ENCODE measurements around the gene ZFAND4. TPM values are rescaled to one million over a fixed set of nuclear protein-coding genes. Genes with fewer than 3 reads are reported as not detected.

ZFAND4 gene
- total and polyA plus RNA-seq, 12 donors: 3.2 to 12.5 (median 10.3) TPM

DNA sequence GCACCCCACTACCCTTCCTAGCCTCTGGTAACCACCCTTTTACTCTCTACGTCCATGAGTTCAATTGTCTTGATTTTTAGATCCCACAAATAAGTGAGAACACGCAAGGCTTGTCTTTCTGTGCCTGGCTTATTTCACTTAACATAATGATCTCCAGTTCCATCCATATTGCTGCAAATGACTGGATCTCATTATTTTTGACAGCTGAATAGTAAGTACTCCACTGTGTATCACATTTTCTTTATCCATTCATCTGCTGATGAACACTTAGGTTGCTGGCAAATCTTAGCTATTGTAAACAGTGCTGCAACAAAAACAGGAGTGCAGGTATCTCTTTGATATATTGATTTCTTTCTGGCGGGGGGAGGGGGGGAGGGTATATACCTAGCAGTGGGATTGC lies 106.2 kb downstream of the ZFAND4 start:
- Histone ChIP-seq H3K36me3 (no peaks in the 10 kb centered on the region), H3K27me3 (no peaks in the 10 kb centered on the region), H3K27ac (no peak overlapping the region), H3K9me3 (peaks cover 0 to 10% (median 0%) of the 10 kb centered on the region in 11 donors), H3K4me1 (no peaks in the 10 kb centered on the region), H3K4me3 (no peak overlapping the region)
- DNase-seq (no peak), ATAC-seq (no peak)
- 89 to 95% methylated on average over 3 of the region's 3 CpGs for WGBS, 2 donors
- TF ChIP-seq, protein P1, sequence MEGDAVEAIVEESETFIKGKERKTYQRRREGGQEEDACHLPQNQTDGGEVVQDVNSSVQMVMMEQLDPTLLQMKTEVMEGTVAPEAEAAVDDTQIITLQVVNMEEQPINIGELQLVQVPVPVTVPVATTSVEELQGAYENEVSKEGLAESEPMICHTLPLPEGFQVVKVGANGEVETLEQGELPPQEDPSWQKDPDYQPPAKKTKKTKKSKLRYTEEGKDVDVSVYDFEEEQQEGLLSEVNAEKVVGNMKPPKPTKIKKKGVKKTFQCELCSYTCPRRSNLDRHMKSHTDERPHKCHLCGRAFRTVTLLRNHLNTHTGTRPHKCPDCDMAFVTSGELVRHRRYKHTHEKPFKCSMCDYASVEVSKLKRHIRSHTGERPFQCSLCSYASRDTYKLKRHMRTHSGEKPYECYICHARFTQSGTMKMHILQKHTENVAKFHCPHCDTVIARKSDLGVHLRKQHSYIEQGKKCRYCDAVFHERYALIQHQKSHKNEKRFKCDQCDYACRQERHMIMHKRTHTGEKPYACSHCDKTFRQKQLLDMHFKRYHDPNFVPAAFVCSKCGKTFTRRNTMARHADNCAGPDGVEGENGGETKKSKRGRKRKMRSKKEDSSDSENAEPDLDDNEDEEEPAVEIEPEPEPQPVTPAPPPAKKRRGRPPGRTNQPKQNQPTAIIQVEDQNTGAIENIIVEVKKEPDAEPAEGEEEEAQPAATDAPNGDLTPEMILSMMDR (IDR thresholded peaks at IDR 0.05): no peak
- intact Hi-C loops (cut with DNase I): no loop called here

Other genes with a start within 250 kb of the ZFAND4 start
- gene WASHC2C, start 54.5 kb upstream of the ZFAND4 start, total RNA-seq: 10 to 100 TPM; 21.8 to 32.8 (median 26.8) TPM
- gene WASHC2C, start 54.5 kb upstream of the ZFAND4 start, polyA plus RNA-seq: 10 to 100 TPM; 10.1 to 13.2 TPM
- gene AGAP4, start 174.7 kb upstream of the ZFAND4 start, total RNA-seq: 1 to 10 TPM; 4.3 to 9.7 (median 7.2) TPM
- gene AGAP4, start 174.7 kb upstream of the ZFAND4 start, polyA plus RNA-seq: 10 to 100 TPM in 1 of 2 donors, 1 to 10 TPM in 1; 4.6 to 32.4 TPM

Measured in heart right ventricle (tissue), 16 donors.